SK-N-SH treated with all-trans-retinoic acid at 6 μM for 48 hours (cell line): Measurements from ENCODE around the gene MIPEP.

Experiments used
- ESRRG ChIP-seq: fragments of 250-450 bp; sonication (Bioruptor Pico); IDR thresholded peaks from 2 replicates; pipeline ENCODE4 v1.6.1; 2021; ENCODE audit warnings: mild to moderate bottlenecking
- RARB ChIP-seq: fragments of 250-450 bp; sonication (Bioruptor Pico); IDR thresholded peaks from 2 replicates; pipeline ENCODE4 v1.8.0; 2021; ENCODE audit warnings: mild to moderate bottlenecking, moderate library complexity
- TOX ChIP-seq: fragments of 250-450 bp; sonication (Bioruptor Pico); IDR thresholded peaks from 2 replicates; pipeline ENCODE4 v1.8.0; 2021; ENCODE audit warnings: mild to moderate bottlenecking, moderate library complexity, borderline replicate concordance
- ZFP30 ChIP-seq: fragments of 450-650 bp; formaldehyde crosslinking; IDR thresholded peaks from 2 replicates; pipeline ENCODE4 v1.5.0; 2022; ENCODE audit warnings: mild to moderate bottlenecking, moderate library complexity
- ZNF8 ChIP-seq: fragments of 450-650 bp; formaldehyde crosslinking; IDR thresholded peaks from 2 replicates; pipeline ENCODE4 v1.5.0; 2020; ENCODE audit warnings: mild to moderate bottlenecking, moderate library complexity

GRCh38 chr13:23918208-23918607 lies 29.0 kb upstream of the MIPEP start:
- TF ChIP-seq ZFP30 (CRISPR knock-in tag), result no peak
- no peak for TF ChIP-seq RARB
- TF ChIP-seq ESRRG (CRISPR knock-in tag), result no peak
- no peak for TF ChIP-seq TOX (CRISPR knock-in tag)
- no peak for TF ChIP-seq ZNF8 (CRISPR knock-in tag)
